Panc1 (cell line): ENCODE measurements around the gene MLN. TPM values are rescaled to one million over a fixed set of nuclear protein-coding genes. Genes with fewer than 3 reads are reported as not detected.

Experiments
- ATAC-seq: fragments of 200-7000 bp; cut with Tn5 transposase; 2 replicates; pipeline ENCODE4 v1.9.1; 2020; ENCODE audit warnings: mild to moderate bottlenecking, moderate library complexity
- BruUV-seq: library from RNA; stranded (reverse); fragments of 400-500 nt; replicated peaks from 2 replicates; lab custom pipeline; 2021; lab: Mats Ljungman, UMichigan
- CTCF ChIA-PET: fragments of 300-600 bp; sonication (Branson Sonifier 250); formaldehyde crosslinking; loops from one replicate; lab custom pipeline; 2022; ENCODE audit warnings: antibody characterized with exemption; lab: Charles Lee
- POLR2A ChIA-PET: fragments of 300-600 bp; sonication (Branson Sonifier 250); formaldehyde crosslinking; loops from one replicate; lab custom pipeline; 2022; ENCODE audit warnings: antibody characterized with exemption; lab: Charles Lee
- DNase-seq: peaks from one replicate; pipeline ENCODE4 v3.0.0-alpha.2; 2010; ENCODE audit warnings: low read depth, low spot score
- H3K27ac ChIP-seq: 2 replicates; pipeline ENCODE4 v1.5.1; 2011; ENCODE audit warnings: mild to moderate bottlenecking, low read length, inconsistent platforms
- H3K27me3 ChIP-seq: fragments of 200-500 bp; sonication (Bioruptor generic); 2 replicates; pipeline ENCODE4 v1.6.0; 2014; ENCODE audit warnings: low read length, inconsistent platforms; ENCODE audit not compliant: control insufficient read depth, insufficient read depth
- H3K36me3 ChIP-seq: fragments of 200-500 bp; sonication (Bioruptor generic); 2 replicates; pipeline ENCODE4 v1.5.1; 2014; ENCODE audit warnings: inconsistent platforms, mild to moderate bottlenecking, low read length, moderate library complexity; ENCODE audit not compliant: control insufficient read depth, insufficient read depth
- H3K4me1 ChIP-seq: 2 replicates; pipeline ENCODE4 v1.5.1; 2011; ENCODE audit warnings: inconsistent platforms, mild to moderate bottlenecking, low read length, moderate library complexity; ENCODE audit not compliant: control insufficient read depth, insufficient read depth
- H3K4me3 ChIP-seq, 2 experiments: 2 replicates each; pipeline ENCODE4 v1.5.1; 2011 to 2012; ENCODE audit warnings: low read depth in 2 of 2, low read length in 2 of 2, mild to moderate bottlenecking in 2 of 2, inconsistent platforms in 1 of 2, moderate library complexity in 1 of 2
- H3K9me3 ChIP-seq: fragments of 200-500 bp; sonication (Bioruptor generic); 2 replicates; pipeline ENCODE4 v1.5.1; 2014; ENCODE audit warnings: low read depth, mild to moderate bottlenecking, inconsistent platforms, low read length, moderate library complexity; ENCODE audit not compliant: control insufficient read depth, insufficient read depth
- POLR2AphosphoS5 ChIP-seq: IDR thresholded peaks from 2 replicates; pipeline ENCODE4 v1.6.1; 2012; ENCODE audit warnings: mild to moderate bottlenecking, low read depth, low read length, moderate library complexity
- SIN3A ChIP-seq: IDR thresholded peaks from 2 replicates; pipeline ENCODE4 v1.6.1; 2012; ENCODE audit warnings: low read depth, mild to moderate bottlenecking, low read length, moderate library complexity, borderline replicate concordance; ENCODE audit not compliant: insufficient read depth
- TCF7L2 ChIP-seq: IDR thresholded peaks from 2 replicates; pipeline ENCODE4 v1.6.1; 2011; ENCODE audit warnings: mild to moderate bottlenecking, low read depth, low read length, inconsistent platforms
- in situ Hi-C: cut with HindIII; loops from 2 replicates; pipeline ENCODE4 v1.10.0; 2016; ENCODE audit warnings: low sequenced_read_pairs, low pct_unique_long_range_greater_than_20kb
- intact Hi-C: fragments of 100-400 bp; cut with micrococcal nuclease; formaldehyde crosslinking; loops from one replicate; pipeline ENCODE4 v1.10.0; 2022; ENCODE audit not compliant: unreplicated experiment
- total RNA-seq: library from RNA; stranded (reverse); gene quantifications from one replicate; pipeline ENCODE4 v1.2.1, GENCODE V29; 2021; ENCODE audit not compliant: unreplicated experiment
- TF ChIP-seq, protein P1 (sequence below), 2 experiments: IDR thresholded peaks; 2 replicates each; pipeline ENCODE4 v1.6.1; 2011 to 2012; ENCODE audit warnings: low read depth in 2 of 2, control low read depth in 1 of 2, low read length in 1 of 2, mild to moderate bottlenecking in 1 of 2, moderate library complexity in 1 of 2; ENCODE audit not compliant: insufficient read depth in 1 of 2

Gene MLN
- total RNA-seq, 1 experiment from 2014 or later: not detected

DNA sequence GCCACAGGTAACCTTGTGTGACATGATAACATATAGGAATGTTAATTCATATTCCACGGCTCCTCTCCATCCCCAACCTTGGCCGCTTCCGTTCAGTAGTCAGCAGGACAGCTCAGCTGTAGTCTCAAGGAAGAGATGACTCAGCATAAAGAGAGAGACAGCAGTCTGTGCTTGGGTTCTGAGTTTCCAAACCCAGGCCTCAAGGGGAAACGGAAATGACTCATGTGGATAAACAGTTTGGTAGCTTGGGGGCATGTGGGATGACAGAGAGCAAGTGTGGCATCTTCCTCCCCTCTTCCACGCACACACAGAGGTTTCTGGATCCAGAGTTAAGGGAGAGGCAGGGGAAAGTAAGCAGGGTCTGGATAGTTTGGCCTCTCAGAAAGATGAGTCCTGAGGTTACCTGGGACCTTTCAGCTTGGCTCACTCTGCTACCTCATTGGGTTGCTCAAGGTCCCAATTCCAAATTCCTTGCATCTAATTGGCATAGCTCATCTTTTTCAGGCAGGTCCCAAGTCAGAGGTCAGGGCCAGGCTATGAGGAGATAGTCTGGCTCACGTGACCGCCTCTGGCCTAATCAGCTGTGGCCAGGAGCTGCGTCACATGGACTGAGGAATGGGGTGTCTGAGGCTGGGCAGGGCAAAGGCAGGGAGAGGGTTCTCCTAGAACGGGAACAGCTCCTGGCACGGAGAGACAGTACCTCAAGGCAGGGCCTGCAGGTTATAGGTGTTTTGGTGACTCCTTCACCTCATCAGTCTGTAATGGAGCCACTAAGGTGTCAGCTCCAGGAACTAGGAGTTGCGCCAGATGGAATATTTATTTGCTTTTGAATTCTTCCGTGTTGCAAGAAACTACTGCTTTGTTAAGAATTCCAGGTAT is 36.5 kb upstream of the MLN start:
- DNase-seq: peak; percentile 93
- Histone ChIP-seq H3K36me3 (no peaks in the 10 kb centered on the region), H3K27ac (peak overlapping the region; percentile 88), H3K27me3 (no peaks in the 10 kb centered on the region), H3K9me3 (peaks cover 5% of the 10 kb centered on the region; the same call in 1 of the 2 replicates), H3K4me3 (no peak overlapping the region), H3K4me1 (peaks cover 57% of the 10 kb centered on the region)
- in situ Hi-C loops (no loop called here), intact Hi-C loops (no loop called here)
- ATAC-seq: peak; percentile 88
- ChIA-PET POLR2A (no interaction called here), CTCF (interaction anchor here (0.5 to 1.6 kb wide), 3 partner anchors 61 to 397 kb away, joined by 3 to 6 read pairs (median 5); partner anchors contain the start of gene HMGA1)
- BruUV-seq: no TSS peak
- 0 out of 2 replicates have a peak, but pooled peaks have one; percentile 41 for TF ChIP-seq SIN3A
- peak; percentile 72; the same call in 1 of the 2 replicates for TF ChIP-seq POLR2AphosphoS5
- TF ChIP-seq, protein P1, sequence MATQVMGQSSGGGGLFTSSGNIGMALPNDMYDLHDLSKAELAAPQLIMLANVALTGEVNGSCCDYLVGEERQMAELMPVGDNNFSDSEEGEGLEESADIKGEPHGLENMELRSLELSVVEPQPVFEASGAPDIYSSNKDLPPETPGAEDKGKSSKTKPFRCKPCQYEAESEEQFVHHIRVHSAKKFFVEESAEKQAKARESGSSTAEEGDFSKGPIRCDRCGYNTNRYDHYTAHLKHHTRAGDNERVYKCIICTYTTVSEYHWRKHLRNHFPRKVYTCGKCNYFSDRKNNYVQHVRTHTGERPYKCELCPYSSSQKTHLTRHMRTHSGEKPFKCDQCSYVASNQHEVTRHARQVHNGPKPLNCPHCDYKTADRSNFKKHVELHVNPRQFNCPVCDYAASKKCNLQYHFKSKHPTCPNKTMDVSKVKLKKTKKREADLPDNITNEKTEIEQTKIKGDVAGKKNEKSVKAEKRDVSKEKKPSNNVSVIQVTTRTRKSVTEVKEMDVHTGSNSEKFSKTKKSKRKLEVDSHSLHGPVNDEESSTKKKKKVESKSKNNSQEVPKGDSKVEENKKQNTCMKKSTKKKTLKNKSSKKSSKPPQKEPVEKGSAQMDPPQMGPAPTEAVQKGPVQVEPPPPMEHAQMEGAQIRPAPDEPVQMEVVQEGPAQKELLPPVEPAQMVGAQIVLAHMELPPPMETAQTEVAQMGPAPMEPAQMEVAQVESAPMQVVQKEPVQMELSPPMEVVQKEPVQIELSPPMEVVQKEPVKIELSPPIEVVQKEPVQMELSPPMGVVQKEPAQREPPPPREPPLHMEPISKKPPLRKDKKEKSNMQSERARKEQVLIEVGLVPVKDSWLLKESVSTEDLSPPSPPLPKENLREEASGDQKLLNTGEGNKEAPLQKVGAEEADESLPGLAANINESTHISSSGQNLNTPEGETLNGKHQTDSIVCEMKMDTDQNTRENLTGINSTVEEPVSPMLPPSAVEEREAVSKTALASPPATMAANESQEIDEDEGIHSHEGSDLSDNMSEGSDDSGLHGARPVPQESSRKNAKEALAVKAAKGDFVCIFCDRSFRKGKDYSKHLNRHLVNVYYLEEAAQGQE (IDR thresholded peaks at IDR 0.05; ENCODE audit: insufficient read depth in 1 of 2, low read depth in 2 of 2, low read length in 1 of 2): no peak

DNA sequence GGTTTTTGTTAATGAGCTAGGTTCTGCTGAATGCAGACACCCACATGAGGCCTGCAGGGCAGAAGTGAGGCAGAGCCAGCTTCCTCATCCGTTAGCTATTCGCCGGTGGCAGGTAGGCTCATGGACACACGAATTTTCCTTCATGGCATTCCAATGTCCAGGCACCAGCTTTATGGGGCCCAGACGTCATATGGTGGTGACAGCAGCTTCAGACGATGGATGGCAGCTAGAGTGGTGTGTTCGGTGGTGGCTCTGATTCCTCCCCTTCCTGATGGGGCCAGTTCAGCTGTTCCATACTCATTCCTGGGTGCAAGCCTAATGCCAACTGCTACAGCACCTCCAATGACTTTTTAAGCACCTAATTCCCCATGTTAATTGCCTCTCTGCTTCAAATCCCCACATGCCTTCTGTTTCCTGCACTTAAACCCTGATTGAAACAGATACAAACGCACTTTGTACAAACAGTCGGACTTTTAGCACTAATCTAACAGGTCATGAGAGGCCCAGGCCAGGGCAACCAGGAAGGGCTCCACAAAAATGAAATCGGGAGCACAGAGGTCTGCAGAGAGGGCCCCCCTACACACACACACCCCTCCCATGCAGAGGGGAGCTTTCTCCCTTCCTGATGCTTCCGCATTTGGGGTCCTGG is 35.7 kb upstream of the MLN start:
- Histone ChIP-seq H3K9me3 (peaks cover 5% of the 10 kb centered on the region; the same call in 1 of the 2 replicates), H3K4me1 (peaks cover 57% of the 10 kb centered on the region), H3K36me3 (no peaks in the 10 kb centered on the region), H3K27me3 (no peaks in the 10 kb centered on the region), H3K27ac (peak overlapping the region; percentile 88), H3K4me3 (no peak overlapping the region)
- no TSS peak for BruUV-seq
- in situ Hi-C loops: no loop called here
- ATAC-seq (peak; percentile 40), DNase-seq (no peak)
- CTCF ChIA-PET: interaction anchor here (0.5 to 1.5 kb wide), 3 partner anchors 12 to 397 kb away, joined by 3 to 14 read pairs (median 5); partner anchors contain the start of gene HMGA1
- TF ChIP-seq TCF7L2: no peak
- TF ChIP-seq POLR2AphosphoS5: no peak
- TF ChIP-seq, protein P1 (IDR thresholded peaks at IDR 0.05; ENCODE audit: insufficient read depth in 1 of 2, low read depth in 2 of 2, low read length in 1 of 2): no peak
- intact Hi-C loops: no loop called here
- POLR2A ChIA-PET: no interaction called here
